GM18870 (cell line): ENCODE data around the gene JAKMIP1.

Experiments
- ATAC-seq: cut with Tn5 transposase; IDR thresholded peaks from one replicate; pipeline ENCODE4 v1.9.1; 2021; ENCODE audit warnings: moderate library complexity; ENCODE audit not compliant: unreplicated experiment

JAKMIP1 gene

GRCh38 chr4:6122496-6122895, 77.9 kb downstream of the JAKMIP1 start:
- no peak for ATAC-seq

GRCh38 chr4:6121941-6122340, 78.4 kb downstream of the JAKMIP1 start:
- no peak for ATAC-seq

- no peak for ATAC-seq
Measured at GRCh38 chr4:6121276-6121850, 79.0 kb downstream of the JAKMIP1 start.

- ATAC-seq, result no peak
Measured at GRCh38 chr4:6120361-6120760, 80.0 kb downstream of the JAKMIP1 start.

GRCh38 chr4:6119507-6120020, 80.8 kb downstream of the JAKMIP1 start:
- ATAC-seq, result no peak

DNA sequence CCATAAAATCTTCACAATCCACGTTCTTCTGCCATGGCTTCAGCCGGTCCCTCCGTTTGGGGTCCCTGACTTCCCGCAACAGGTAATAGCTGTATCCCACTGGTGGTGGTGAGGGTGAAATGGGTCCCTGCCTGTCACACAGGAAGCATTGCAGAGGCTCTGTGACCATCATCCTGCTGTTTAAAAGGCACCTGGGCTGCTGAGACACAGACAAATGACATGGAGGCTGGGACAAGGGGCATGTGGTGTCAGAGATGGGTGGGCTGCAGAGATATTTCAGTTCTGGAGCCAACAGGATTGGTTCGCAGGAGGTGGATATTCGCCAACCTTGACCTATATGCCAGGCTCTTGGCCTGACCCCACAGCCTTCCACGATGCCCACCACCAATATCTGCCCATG, 82.1 kb downstream of the JAKMIP1 start:
- ATAC-seq, result no peak

DNA sequence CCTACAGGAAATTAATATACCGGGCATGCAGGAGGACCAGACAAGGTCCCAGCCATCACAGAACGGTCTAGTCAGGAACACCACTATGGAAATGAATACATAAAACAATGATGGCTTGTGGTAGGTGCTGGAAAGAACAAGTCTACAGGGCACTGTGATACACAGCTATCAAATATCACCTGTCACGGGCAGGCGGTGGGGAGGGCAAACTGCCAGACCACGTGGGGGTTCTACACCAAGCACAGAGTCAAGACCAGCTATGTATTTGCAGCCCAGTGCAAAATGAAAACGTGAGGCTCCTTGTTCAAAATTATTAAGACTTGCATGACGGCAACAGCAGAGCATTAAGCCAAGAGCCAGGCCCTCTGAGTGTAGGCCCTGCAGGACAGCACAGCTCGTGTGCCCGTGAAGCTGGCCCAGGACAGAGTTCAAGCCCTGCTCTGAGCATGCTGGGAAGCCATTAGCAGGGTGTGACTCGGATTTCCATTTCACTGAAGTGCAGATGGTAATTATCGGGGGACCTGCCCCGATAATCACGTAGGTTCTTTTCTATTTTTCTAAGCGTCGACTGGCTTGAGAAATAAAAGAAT, 83.6 kb downstream of the JAKMIP1 start:
- ATAC-seq, result no peak

- no peak for ATAC-seq
Measured at GRCh38 chr4:6115746-6116586, 84.4 kb downstream of the JAKMIP1 start.

DNA sequence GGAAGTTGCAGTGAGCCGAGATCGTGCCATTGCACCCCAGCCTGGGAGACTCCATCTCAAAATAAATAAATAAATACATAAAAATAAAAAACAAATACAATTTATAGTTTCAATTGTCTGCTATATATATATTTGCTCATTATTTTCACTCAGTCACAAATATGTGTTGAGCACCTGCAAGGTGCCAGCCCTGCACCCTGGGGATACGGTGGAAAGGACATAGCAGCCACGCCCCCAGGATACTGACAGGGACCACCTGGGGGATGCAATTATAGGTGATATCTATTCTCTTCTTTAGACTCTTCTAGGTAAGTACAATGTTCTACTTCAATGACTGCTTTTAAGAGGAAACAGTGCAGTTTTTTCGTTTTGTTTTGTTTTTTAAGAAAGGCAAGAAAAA, 85.0 kb downstream of the JAKMIP1 start:
- no peak for ATAC-seq

GRCh38 chr4:6114601-6115000, 85.7 kb downstream of the JAKMIP1 start:
- no peak for ATAC-seq

GRCh38 chr4:6114181-6114580, 86.2 kb downstream of the JAKMIP1 start:
- ATAC-seq, result no peak

GRCh38 chr4:6113641-6114040, 86.7 kb downstream of the JAKMIP1 start:
- ATAC-seq, result no peak

GRCh38 chr4:6112606-6113290, 87.6 kb downstream of the JAKMIP1 start:
- ATAC-seq, result no peak

DNA sequence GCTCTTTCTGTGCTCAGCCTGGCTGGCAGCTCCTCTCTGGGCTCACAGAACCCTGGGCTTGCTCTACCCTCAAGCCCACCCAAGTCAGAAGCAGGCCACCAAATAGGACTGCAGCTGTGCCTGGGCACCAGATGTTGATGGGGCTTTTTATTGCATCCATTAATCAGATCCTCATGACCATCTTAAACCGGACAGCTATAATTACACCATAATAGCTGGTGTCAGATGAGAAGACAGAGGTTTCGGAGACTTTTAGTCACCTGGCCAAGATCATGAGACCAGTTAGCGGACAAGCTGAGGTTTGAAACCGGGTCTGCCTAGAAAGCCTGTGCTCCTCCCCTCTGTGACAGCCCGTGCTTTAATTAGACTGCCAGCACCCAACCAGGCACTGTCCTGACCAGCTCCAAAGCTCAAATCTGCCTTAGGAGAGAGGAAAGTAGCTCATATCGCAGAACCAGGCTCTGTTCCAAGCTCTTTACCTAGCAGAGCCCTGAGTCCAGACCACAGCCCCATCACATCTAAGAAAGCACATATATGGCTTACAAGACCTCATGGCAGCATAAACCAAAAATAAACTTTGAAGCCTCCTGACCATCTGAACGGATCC, 88.9 kb downstream of the JAKMIP1 start:
- no peak for ATAC-seq

DNA sequence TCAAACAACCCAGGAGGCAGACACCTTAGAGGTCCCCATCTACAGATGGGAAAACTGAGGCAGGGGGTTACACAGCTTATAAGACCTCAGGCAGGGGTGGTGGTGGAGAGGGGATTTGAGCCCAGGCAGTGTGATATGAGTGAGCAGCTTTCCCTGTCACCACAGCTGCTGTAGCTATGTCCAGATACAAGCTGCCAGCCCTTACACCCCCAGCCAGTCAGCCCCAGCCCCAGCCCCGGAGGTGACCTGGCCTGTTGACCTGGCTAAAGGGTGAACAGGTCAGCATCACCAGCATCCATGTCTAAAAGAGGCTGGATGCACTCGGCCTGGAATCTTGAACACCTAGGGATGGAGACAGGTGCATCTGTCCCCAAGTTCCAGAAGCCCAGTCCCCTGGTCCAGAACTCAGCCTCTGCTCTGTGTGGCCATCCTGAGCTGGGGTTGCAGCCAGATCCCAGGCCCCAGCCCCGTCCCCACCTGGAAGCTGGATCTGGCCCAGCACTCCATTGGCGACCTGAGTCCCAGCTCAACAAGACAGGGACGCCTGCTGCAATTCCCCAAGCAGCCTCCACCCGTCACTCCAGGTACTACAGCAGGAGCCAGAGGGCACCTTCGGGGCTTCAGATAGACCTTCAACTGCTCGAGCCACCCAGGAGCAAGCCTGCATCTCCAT, 89.5 kb downstream of the JAKMIP1 start:
- no peak for ATAC-seq

DNA sequence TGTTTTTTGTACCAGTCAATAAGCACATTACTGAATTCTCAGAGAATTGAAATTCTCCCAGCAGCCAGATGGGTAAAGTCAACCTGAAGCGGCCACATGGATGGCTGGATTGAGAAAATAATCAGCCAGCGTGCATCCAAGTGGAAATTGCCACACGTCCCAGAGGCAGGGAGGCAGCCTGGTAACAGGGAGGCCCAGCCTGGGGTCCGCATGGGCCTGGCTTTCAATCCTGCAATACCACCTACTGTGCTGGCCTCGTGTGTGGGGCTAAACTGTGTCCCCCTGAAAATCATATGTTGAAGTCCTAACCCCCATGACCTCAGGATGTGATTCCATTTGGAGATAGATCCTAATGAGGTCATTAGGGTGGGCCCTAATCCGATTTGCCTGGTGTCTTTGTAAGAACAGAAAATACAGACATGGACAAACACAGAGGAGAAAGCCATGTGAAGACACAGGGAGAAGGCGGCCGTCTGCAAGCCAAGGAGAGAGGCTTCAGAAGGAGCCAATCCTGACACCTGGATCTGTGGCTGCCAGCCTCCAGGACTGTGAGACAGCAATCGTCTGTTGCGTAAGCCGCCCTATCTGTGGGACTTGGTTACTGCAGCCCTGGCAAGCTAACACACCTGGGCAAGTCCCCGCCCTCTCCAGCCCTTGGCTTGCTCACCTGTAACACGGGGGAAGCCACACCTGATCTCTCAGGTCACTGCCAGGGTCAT, 90.3 kb downstream of the JAKMIP1 start:
- no peak for ATAC-seq

- ATAC-seq, result no peak
Measured at GRCh38 chr4:6107886-6108285, 92.5 kb downstream of the JAKMIP1 start.

DNA sequence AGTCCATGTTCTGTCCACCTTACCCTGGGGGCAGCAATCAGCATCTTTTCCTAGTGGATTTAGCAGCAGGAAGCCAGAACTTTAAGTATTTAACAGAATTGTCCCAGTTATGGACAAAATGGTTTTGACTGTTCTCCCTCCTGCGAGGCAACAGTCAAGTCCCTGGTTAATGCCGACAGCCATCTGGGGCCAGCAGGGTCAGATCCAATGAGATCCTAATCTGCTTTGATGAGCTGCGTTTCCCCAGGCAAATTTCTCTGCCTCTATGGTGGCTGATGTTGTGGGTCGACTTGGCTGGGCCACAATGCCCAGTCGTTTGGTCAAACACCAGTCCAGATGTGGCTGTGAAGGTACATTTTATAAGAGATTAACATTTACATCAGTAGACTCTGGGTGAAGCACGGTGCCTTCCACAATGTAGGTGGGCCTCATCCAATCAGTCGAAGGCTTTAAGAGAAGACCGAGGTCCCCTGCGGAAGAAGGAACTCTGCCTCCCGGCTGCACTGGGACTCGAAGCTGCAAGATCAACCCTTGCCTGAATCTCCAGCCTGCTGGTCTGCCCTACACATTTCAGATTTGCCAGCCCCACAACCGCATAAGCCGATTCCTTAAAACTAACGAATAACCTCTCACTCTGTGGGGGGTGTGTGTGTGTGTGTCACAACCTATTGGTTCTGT, 93.1 kb downstream of the JAKMIP1 start:
- ATAC-seq, result no peak

DNA sequence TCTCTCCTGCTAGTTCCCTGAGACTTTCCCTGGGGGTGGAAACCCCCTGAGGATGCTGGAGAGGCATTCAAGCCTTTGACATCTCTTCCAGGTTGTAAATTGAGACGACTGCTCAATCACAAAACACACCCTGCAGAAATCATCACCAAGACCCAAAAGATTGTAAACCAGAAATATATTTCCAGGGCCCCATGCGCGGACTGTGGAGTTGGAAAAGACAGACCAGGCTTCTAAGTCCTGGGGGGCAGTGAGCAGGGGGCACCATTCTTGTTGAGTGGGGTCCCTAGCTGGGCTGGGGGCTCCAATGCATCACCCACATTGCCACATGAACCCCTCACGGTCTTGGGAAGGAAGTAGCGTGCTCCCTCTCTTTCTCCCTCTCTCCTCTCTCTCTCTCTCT, 94.2 kb downstream of the JAKMIP1 start:
- ATAC-seq, result no peak
